ENCODE measurements around the gene ALK.

ALK gene

GRCh38 chr2:29227935-29228675 is 693.3 kb downstream of the ALK start:
- no peak for DNase-seq (ENCODE audit: low read depth)
- no peak overlapping the region for H3K4me3 ChIP-seq (ENCODE audit: low read depth, low read length)
- no peak for TF ChIP-seq POLR2A (IDR thresholded peaks at IDR 0.05; ENCODE audit: extremely low read depth, insufficient read length)
- no peak for TF ChIP-seq CTCF (IDR thresholded peaks at IDR 0.05; ENCODE audit: low read depth, low read length)
- TF ChIP-seq MAX (IDR thresholded peaks at IDR 0.05; ENCODE audit: low read depth, low read length) = no peak
- no peak for TF ChIP-seq MYC (IDR thresholded peaks at IDR 0.05; ENCODE audit: low read depth, low read length)

GRCh38 chr2:29226808-29227207 is 694.6 kb downstream of the ALK start:
- TF ChIP-seq MAX (IDR thresholded peaks at IDR 0.05; ENCODE audit: low read depth, low read length) = no peak
- H3K4me3 ChIP-seq (ENCODE audit: low read depth, low read length) = no peak overlapping the region
- DNase-seq (ENCODE audit: low read depth) = no peak

GRCh38 chr2:29226375-29226774 is 695.0 kb downstream of the ALK start:
- TF ChIP-seq MYC (IDR thresholded peaks at IDR 0.05; ENCODE audit: low read depth, low read length) (no peak), CTCF (IDR thresholded peaks at IDR 0.05; ENCODE audit: low read depth, low read length) (no peak), MAX (IDR thresholded peaks at IDR 0.05; ENCODE audit: low read depth, low read length) (no peak), POLR2A (IDR thresholded peaks at IDR 0.05; ENCODE audit: extremely low read depth, insufficient read length) (no peak)
- no peak for DNase-seq (ENCODE audit: low read depth)
- H3K4me3 ChIP-seq (ENCODE audit: low read depth, low read length) = no peak overlapping the region

- no peak overlapping the region for H3K4me3 ChIP-seq (ENCODE audit: low read depth, low read length)
- no peak for DNase-seq (ENCODE audit: low read depth)
- TF ChIP-seq CTCF (IDR thresholded peaks at IDR 0.05; ENCODE audit: low read depth, low read length) (no peak), MAX (IDR thresholded peaks at IDR 0.05; ENCODE audit: low read depth, low read length) (no peak), POLR2A (IDR thresholded peaks at IDR 0.05; ENCODE audit: extremely low read depth, insufficient read length) (no peak), MYC (IDR thresholded peaks at IDR 0.05; ENCODE audit: low read depth, low read length) (no peak)
Observed at GRCh38 chr2:29225814-29226213, 695.6 kb downstream of the ALK start.

- no peak for DNase-seq (ENCODE audit: low read depth)
- H3K4me3 ChIP-seq (ENCODE audit: low read depth, low read length) = no peak overlapping the region
- TF ChIP-seq MAX (IDR thresholded peaks at IDR 0.05; ENCODE audit: low read depth, low read length) (no peak), CTCF (IDR thresholded peaks at IDR 0.05; ENCODE audit: low read depth, low read length) (no peak), POLR2A (IDR thresholded peaks at IDR 0.05; ENCODE audit: extremely low read depth, insufficient read length) (no peak), MYC (IDR thresholded peaks at IDR 0.05; ENCODE audit: low read depth, low read length) (no peak)
Observed at GRCh38 chr2:29224693-29225551, 696.5 kb downstream of the ALK start.

Measured in NB4 (cell line).